ENCODE measurements around the gene APOL4. TPM values are rescaled to one million over a fixed set of nuclear protein-coding genes. Genes with fewer than 3 reads are reported as not detected.

Gene APOL4
- total and polyA plus RNA-seq, 2 of the 4 experiments (the other 2 are of a cell fraction): 0.07 TPM; not detected in 1

- no peak overlapping the region for H3K23ac ChIP-seq (ENCODE audit: low read depth, low read length)
- H4K91ac ChIP-seq (ENCODE audit: insufficient read depth, low read depth, low read length): no peak overlapping the region
- H2AK5ac ChIP-seq (ENCODE audit: low read depth, low read length): no peak overlapping the region
- no peak overlapping the region for H3K18ac ChIP-seq (ENCODE audit: low read depth, low read length)
- WGBS, 2 experiments (ENCODE audit: extremely low coverage in 2 of 2, insufficient read length in 1 of 2): 93% methylated on average over 3 of the region's 9 CpGs; no CpG with 5 or more reads in 1 of the 2 experiments
- DNase-seq: no peak
- BruUV-seq (replicated peaks): no TSS peak
- in situ Hi-C loops (cut with MboI; ENCODE audit: low sequenced_read_pairs): no loop called here
- peaks cover 6% of the 10 kb centered on the region for H3K36me3 ChIP-seq (ENCODE audit: control insufficient read depth, insufficient read depth, low read length)
- H3K4me2 ChIP-seq (ENCODE audit: low read depth, low read length): no peak overlapping the region
- no peaks in the 10 kb centered on the region for H3K9me3 ChIP-seq (ENCODE audit: control insufficient read depth, insufficient read depth, low read length)
- no peak overlapping the region for H2BK15ac ChIP-seq (ENCODE audit: low read depth, low read length)
- no peak overlapping the region for H3K27ac ChIP-seq (ENCODE audit: insufficient read depth, low read length)
- ChIA-PET POLR2A (ENCODE audit: unreplicated experiment) (no interaction called here), CTCF (no interaction called here)
- no peak overlapping the region for H2AK9ac ChIP-seq (replicated peaks; ENCODE audit: low read depth, low read length, poor library complexity)
- no peak overlapping the region for H2AFZ ChIP-seq (replicated peaks; ENCODE audit: low read length, poor library complexity)
- intact Hi-C loops (cut with micrococcal nuclease): no loop called here
- dilution Hi-C loops (cut with HindIII; ENCODE audit: low sequenced_read_pairs, unreplicated experiment): no loop called here
- no peak overlapping the region for H3K56ac ChIP-seq (ENCODE audit: extremely low read depth, insufficient read depth, low read length)
- no peaks in the 10 kb centered on the region for H4K20me1 ChIP-seq (ENCODE audit: insufficient read depth, low read length)
- no peak for ATAC-seq (ENCODE audit: low read depth)
- no peak overlapping the region for H2BK5ac ChIP-seq (ENCODE audit: low read depth, low read length, poor library complexity, severe bottlenecking)
- TF ChIP-seq POLR2A (IDR thresholded peaks at IDR 0.05; ENCODE audit: low read depth, low read length) (no peak), USF2 (IDR thresholded peaks at IDR 0.05; ENCODE audit: low read depth, low read length) (no peak), RAD21 (IDR thresholded peaks at IDR 0.05; ENCODE audit: low read length) (no peak), MAZ (IDR thresholded peaks at IDR 0.05; ENCODE audit: borderline replicate concordance, low read depth, low read length) (no peak), SMC3 (IDR thresholded peaks at IDR 0.05; ENCODE audit: low read depth, low read length) (no peak), RCOR1 (IDR thresholded peaks at IDR 0.05; ENCODE audit: insufficient replicate concordance, low read length) (no peak), CHD1 (IDR thresholded peaks at IDR 0.05; ENCODE audit: low read depth, low read length) (no peak), RFX5 (IDR thresholded peaks at IDR 0.05; ENCODE audit: low read depth, low read length) (no peak), NFE2L2 (IDR thresholded peaks at IDR 0.05; ENCODE audit: low read depth, low read length) (no peak), BHLHE40 (IDR thresholded peaks at IDR 0.05; ENCODE audit: low read depth, low read length) (no peak), MXI1 (IDR thresholded peaks at IDR 0.05; ENCODE audit: borderline replicate concordance, low read depth, low read length) (no peak), ELK1 (IDR thresholded peaks at IDR 0.05; ENCODE audit: borderline replicate concordance, low read depth, low read length) (no peak), MAFK (IDR thresholded peaks at IDR 0.05; ENCODE audit: low read depth, low read length) (no peak), CTCF (conservative IDR thresholded peaks at IDR 0.05; ENCODE audit: low read depth, low read length) (no peak), FOS (IDR thresholded peaks at IDR 0.05; ENCODE audit: low read depth, low read length) (no peak), CEBPB (IDR thresholded peaks at IDR 0.05; ENCODE audit: low read depth, low read length) (no peak)
- H3K4ac ChIP-seq (ENCODE audit: low read depth, low read length): no peak overlapping the region
- H2BK20ac ChIP-seq (ENCODE audit: low read depth, low read length): no peak overlapping the region
- no peaks in the 10 kb centered on the region for H3K79me1 ChIP-seq (ENCODE audit: low read depth in 1 of 2, low read length in 2 of 2)
- H3K27me3 ChIP-seq (ENCODE audit: control insufficient read depth, insufficient read depth, low read length): peaks cover 3% of the 10 kb centered on the region
- no peak overlapping the region for H4K5ac ChIP-seq (ENCODE audit: low read depth, low read length)
- H3K4me3 ChIP-seq (ENCODE audit: insufficient read depth, low read depth, low read length): no peak overlapping the region
- H4K8ac ChIP-seq (ENCODE audit: low read depth in 2 of 2, low read length in 2 of 2): no peak overlapping the region
- peaks cover 3% of the 10 kb centered on the region; the same call in 1 of the 2 replicates for H3K4me1 ChIP-seq (ENCODE audit: control insufficient read depth, insufficient read depth, low read length)
- no peak overlapping the region for H3K9ac ChIP-seq (ENCODE audit: low read depth, low read length)
- peaks cover 4% of the 10 kb centered on the region; the same call in 1 of the 2 replicates for H3K9me1 ChIP-seq (ENCODE audit: insufficient read depth, low read length)
- no peak overlapping the region for H2BK120ac ChIP-seq (ENCODE audit: low read depth, low read length)
- no peak overlapping the region for H3K14ac ChIP-seq (replicated peaks; ENCODE audit: low read depth, low read length)
Observed at GRCh38 chr22:36222887-36223450, 21.4 kb upstream of the APOL4 start.
